ENCODE results near the gene PAPPA. TPM values are rescaled to one million over a fixed set of nuclear protein-coding genes. Genes with fewer than 3 reads are reported as not detected.

Gene PAPPA
- polyA plus RNA-seq, 1 donor from 2014 or later, result 0.41 TPM

- Histone ChIP-seq H3F3A (ENCODE audit: insufficient read depth, low read length, poor library complexity, severe bottlenecking) (no peaks in the 10 kb centered on the region), H3K9ac (ENCODE audit: low read length) (no peak overlapping the region), H4K20me1 (ENCODE audit: insufficient read depth) (no peaks in the 10 kb centered on the region), H3K27me3 (ENCODE audit: insufficient read depth, low read depth, low read length) (no peaks in the 10 kb centered on the region), H3K36me3 (ENCODE audit: insufficient read depth, low read length) (no peaks in the 10 kb centered on the region), H3K79me2 (replicated peaks; ENCODE audit: insufficient read depth, low read length) (no peaks in the 10 kb centered on the region), H3K9me2 (ENCODE audit: insufficient read depth, low read length) (no peaks in the 10 kb centered on the region), H3K9me3 (ENCODE audit: low read length) (no peaks in the 10 kb centered on the region), H3K4me2 (ENCODE audit: low read length) (no peak overlapping the region), H3K27ac (ENCODE audit: low read length) (no peak overlapping the region), H2AFZ (ENCODE audit: low read depth, low read length) (no peak overlapping the region), H3K4me3 (ENCODE audit: low read length) (no peak overlapping the region)
- TF ChIP-seq RAD21 (conservative IDR thresholded peaks at IDR 0.05), result no peak
- TF ChIP-seq POLR2AphosphoS5 (IDR thresholded peaks at IDR 0.05), result no peak
- no peak for TF ChIP-seq MXI1 (conservative IDR thresholded peaks at IDR 0.05; ENCODE audit: poor library complexity, severe bottlenecking)
- no peak for TF ChIP-seq TAF1 (IDR thresholded peaks at IDR 0.05; ENCODE audit: low read depth)
- TF ChIP-seq EZH2 (IDR thresholded peaks at IDR 0.05; ENCODE audit: borderline replicate concordance, insufficient read depth, low read length, poor library complexity, severe bottlenecking), result no peak
- TF ChIP-seq SMC3 (conservative IDR thresholded peaks at IDR 0.05; ENCODE audit: poor library complexity), result no peak
- TF ChIP-seq REST (IDR thresholded peaks at IDR 0.05; ENCODE audit: borderline replicate concordance), result no peak
- no peak for TF ChIP-seq EP300 (conservative IDR thresholded peaks at IDR 0.05; ENCODE audit: poor library complexity, severe bottlenecking)
- TF ChIP-seq CTCF (IDR thresholded peaks at IDR 0.05; ENCODE audit: poor library complexity, severe bottlenecking), result no peak
Observed at GRCh38 chr9:116316246-116316645, 162.7 kb downstream of the PAPPA start.

- Histone ChIP-seq H2AFZ (ENCODE audit: low read depth, low read length) (no peak overlapping the region), H3K9ac (ENCODE audit: low read length) (no peak overlapping the region), H3F3A (ENCODE audit: insufficient read depth, low read length, poor library complexity, severe bottlenecking) (no peaks in the 10 kb centered on the region), H4K20me1 (ENCODE audit: insufficient read depth) (no peaks in the 10 kb centered on the region), H3K27ac (ENCODE audit: low read length) (no peak overlapping the region), H3K9me3 (ENCODE audit: low read length) (no peaks in the 10 kb centered on the region), H3K36me3 (ENCODE audit: insufficient read depth, low read length) (no peaks in the 10 kb centered on the region), H3K79me2 (replicated peaks; ENCODE audit: insufficient read depth, low read length) (no peaks in the 10 kb centered on the region), H3K27me3 (ENCODE audit: insufficient read depth, low read depth, low read length) (no peaks in the 10 kb centered on the region), H3K4me3 (ENCODE audit: low read length) (no peak overlapping the region), H3K9me2 (ENCODE audit: insufficient read depth, low read length) (no peaks in the 10 kb centered on the region), H3K4me2 (ENCODE audit: low read length) (no peak overlapping the region)
- TF ChIP-seq REST (IDR thresholded peaks at IDR 0.05; ENCODE audit: borderline replicate concordance), result no peak
- TF ChIP-seq SMC3 (conservative IDR thresholded peaks at IDR 0.05; ENCODE audit: poor library complexity), result no peak
- TF ChIP-seq EZH2 (IDR thresholded peaks at IDR 0.05; ENCODE audit: borderline replicate concordance, insufficient read depth, low read length, poor library complexity, severe bottlenecking), result no peak
- no peak for TF ChIP-seq RAD21 (conservative IDR thresholded peaks at IDR 0.05)
Observed at GRCh38 chr9:116317503-116317902, 163.9 kb downstream of the PAPPA start.
